22Rv1 (cell line): ENCODE results near the gene NEUROG1.

Experiments
- ZFX ChIP-seq: fragments of 450-650 bp; IDR thresholded peaks from 2 replicates; pipeline ENCODE4 v1.6.1; 2017; ENCODE audit warnings: antibody characterized with exemption, borderline replicate concordance
- TF ChIP-seq, protein P1 (sequence below): fragments of 450-650 bp; IDR thresholded peaks from 2 replicates; pipeline ENCODE4 v1.5.1; 2017; ENCODE audit warnings: mild to moderate bottlenecking

DNA sequence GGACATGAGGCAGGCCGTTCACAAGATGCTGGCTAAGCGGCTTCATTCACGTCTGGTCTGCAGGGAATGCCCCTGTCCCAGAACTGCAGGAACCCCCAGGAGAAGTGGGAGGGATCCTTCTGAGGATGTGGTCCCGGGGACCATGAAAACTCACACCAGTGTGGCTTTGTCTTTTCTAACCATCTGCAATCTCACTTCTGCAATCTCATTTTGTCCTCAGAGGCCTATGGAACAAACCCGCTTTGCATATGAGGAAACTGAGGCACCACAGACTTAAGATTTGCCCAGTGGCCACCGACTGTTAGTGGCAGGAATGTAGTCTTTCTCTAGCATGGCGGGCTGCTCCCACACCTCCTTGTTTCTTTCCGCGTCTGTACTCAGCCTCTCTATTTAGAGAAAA, 36.1 kb upstream of the NEUROG1 start:
- TF ChIP-seq, protein P1, sequence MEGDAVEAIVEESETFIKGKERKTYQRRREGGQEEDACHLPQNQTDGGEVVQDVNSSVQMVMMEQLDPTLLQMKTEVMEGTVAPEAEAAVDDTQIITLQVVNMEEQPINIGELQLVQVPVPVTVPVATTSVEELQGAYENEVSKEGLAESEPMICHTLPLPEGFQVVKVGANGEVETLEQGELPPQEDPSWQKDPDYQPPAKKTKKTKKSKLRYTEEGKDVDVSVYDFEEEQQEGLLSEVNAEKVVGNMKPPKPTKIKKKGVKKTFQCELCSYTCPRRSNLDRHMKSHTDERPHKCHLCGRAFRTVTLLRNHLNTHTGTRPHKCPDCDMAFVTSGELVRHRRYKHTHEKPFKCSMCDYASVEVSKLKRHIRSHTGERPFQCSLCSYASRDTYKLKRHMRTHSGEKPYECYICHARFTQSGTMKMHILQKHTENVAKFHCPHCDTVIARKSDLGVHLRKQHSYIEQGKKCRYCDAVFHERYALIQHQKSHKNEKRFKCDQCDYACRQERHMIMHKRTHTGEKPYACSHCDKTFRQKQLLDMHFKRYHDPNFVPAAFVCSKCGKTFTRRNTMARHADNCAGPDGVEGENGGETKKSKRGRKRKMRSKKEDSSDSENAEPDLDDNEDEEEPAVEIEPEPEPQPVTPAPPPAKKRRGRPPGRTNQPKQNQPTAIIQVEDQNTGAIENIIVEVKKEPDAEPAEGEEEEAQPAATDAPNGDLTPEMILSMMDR = no peak
- TF ChIP-seq ZFX = no peak
